Neural crest cell (in vitro differentiated cells): ENCODE data around the gene DOCK3. TPM values are rescaled to one million over a fixed set of nuclear protein-coding genes. Genes with fewer than 3 reads are reported as not detected.

Experiments
- DNase-seq: peaks from one replicate; pipeline ENCODE4 v3.0.0; 2021; ENCODE audit warnings: low read depth, mixed read lengths, low spot score
- H3K27ac Mint-ChIP-seq: one replicate; pipeline ENCODE4 v1.8.0; 2021; ENCODE audit warnings: mild to moderate bottlenecking, mixed read lengths; ENCODE audit not compliant: unreplicated experiment
- H3K27me3 Mint-ChIP-seq: 2 replicates; pipeline ENCODE4 v1.8.0; 2021; ENCODE audit warnings: low read depth, mild to moderate bottlenecking, mixed read lengths
- H3K36me3 Mint-ChIP-seq: 2 replicates; pipeline ENCODE4 v1.8.0; 2021; ENCODE audit warnings: low read depth, mild to moderate bottlenecking, mixed read lengths
- H3K4me1 Mint-ChIP-seq: 2 replicates; pipeline ENCODE4 v1.8.0; 2021; ENCODE audit warnings: mixed read lengths
- H3K4me3 Mint-ChIP-seq: one replicate; pipeline ENCODE4 v1.8.0; 2021; ENCODE audit warnings: mild to moderate bottlenecking, mixed read lengths
- H3K9me3 Mint-ChIP-seq: 2 replicates; pipeline ENCODE4 v1.8.0; 2021; ENCODE audit warnings: mixed read lengths
- total RNA-seq: library from RNA; stranded (reverse); gene quantifications from 2 replicates; pipeline ENCODE4 v1.2.1, GENCODE V29; 2021
- TF ChIP-seq, protein P1 (sequence below): fragments of 200-600 bp; sonication (generic); conservative IDR thresholded peaks from 2 replicates; pipeline ENCODE4 v1.5.0; 2021; ENCODE audit warnings: antibody characterized with exemption, mild to moderate bottlenecking

Gene DOCK3
- total RNA-seq, 1 donor from 2014 or later = 5.0 TPM

- TF ChIP-seq, protein P1, sequence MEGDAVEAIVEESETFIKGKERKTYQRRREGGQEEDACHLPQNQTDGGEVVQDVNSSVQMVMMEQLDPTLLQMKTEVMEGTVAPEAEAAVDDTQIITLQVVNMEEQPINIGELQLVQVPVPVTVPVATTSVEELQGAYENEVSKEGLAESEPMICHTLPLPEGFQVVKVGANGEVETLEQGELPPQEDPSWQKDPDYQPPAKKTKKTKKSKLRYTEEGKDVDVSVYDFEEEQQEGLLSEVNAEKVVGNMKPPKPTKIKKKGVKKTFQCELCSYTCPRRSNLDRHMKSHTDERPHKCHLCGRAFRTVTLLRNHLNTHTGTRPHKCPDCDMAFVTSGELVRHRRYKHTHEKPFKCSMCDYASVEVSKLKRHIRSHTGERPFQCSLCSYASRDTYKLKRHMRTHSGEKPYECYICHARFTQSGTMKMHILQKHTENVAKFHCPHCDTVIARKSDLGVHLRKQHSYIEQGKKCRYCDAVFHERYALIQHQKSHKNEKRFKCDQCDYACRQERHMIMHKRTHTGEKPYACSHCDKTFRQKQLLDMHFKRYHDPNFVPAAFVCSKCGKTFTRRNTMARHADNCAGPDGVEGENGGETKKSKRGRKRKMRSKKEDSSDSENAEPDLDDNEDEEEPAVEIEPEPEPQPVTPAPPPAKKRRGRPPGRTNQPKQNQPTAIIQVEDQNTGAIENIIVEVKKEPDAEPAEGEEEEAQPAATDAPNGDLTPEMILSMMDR = no peak
- peaks cover 6% of the 10 kb centered on the region for H3K36me3 Mint-ChIP-seq
- DNase-seq = no peak
- H3K27me3 Mint-ChIP-seq = no peaks in the 10 kb centered on the region
- H3K4me3 Mint-ChIP-seq = no peak overlapping the region
- no peaks in the 10 kb centered on the region for H3K4me1 Mint-ChIP-seq
- peaks cover 3% of the 10 kb centered on the region for H3K9me3 Mint-ChIP-seq
- no peak overlapping the region for H3K27ac Mint-ChIP-seq
These were observed 541.6 kb downstream of the DOCK3 start for GRCh38 chr3:51216291-51216690.

- no peak for DNase-seq
- Mint-ChIP-seq H3K9me3 (no peaks in the 10 kb centered on the region), H3K4me1 (no peaks in the 10 kb centered on the region), H3K27me3 (no peaks in the 10 kb centered on the region), H3K27ac (peak overlapping the region; percentile 75), H3K36me3 (no peaks in the 10 kb centered on the region), H3K4me3 (no peak overlapping the region)
- TF ChIP-seq, protein P1 = no peak
These were observed 547.2 kb downstream of the DOCK3 start for GRCh38 chr3:51221959-51222358.

DNA sequence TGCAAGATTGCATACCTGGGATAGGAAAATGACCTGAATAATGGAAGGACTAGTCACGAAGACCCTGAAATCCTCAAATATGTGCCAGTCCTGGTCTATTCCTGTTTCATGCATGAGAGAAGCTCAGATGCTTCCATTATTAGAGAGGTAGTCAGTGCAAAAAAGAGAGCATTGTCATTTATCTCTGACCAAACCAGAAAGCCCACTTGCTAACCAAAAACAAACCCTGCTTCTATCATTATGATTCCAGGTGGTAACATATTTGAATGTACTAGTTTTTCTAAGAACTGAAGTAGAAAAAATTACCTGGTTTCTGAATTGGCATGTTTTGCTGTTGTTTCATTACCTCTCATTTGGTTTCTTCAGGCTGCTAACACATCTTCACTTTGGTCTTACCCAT, 549.6 kb downstream of the DOCK3 start:
- H3K27me3 Mint-ChIP-seq = no peaks in the 10 kb centered on the region
- TF ChIP-seq, protein P1 = no peak
- no peaks in the 10 kb centered on the region for H3K9me3 Mint-ChIP-seq
- peaks cover 2% of the 10 kb centered on the region for H3K36me3 Mint-ChIP-seq
- no peak overlapping the region for H3K27ac Mint-ChIP-seq
- no peak overlapping the region for H3K4me3 Mint-ChIP-seq
- H3K4me1 Mint-ChIP-seq = no peaks in the 10 kb centered on the region
- DNase-seq = no peak

GRCh38 chr3:51224843-51225242, 550.1 kb downstream of the DOCK3 start:
- H3K27ac Mint-ChIP-seq = no peak overlapping the region
- no peak for DNase-seq
- no peaks in the 10 kb centered on the region for H3K4me1 Mint-ChIP-seq
- TF ChIP-seq, protein P1 = no peak
- peaks cover 2% of the 10 kb centered on the region for H3K36me3 Mint-ChIP-seq
- no peak overlapping the region for H3K4me3 Mint-ChIP-seq
- H3K27me3 Mint-ChIP-seq = no peaks in the 10 kb centered on the region
- no peaks in the 10 kb centered on the region for H3K9me3 Mint-ChIP-seq

GRCh38 chr3:51242939-51243338, 568.2 kb downstream of the DOCK3 start:
- H3K36me3 Mint-ChIP-seq = peaks cover 25% of the 10 kb centered on the region
- H3K4me3 Mint-ChIP-seq = no peak overlapping the region
- H3K4me1 Mint-ChIP-seq = no peaks in the 10 kb centered on the region
- H3K27ac Mint-ChIP-seq = no peak overlapping the region
- peaks cover 21% of the 10 kb centered on the region for H3K9me3 Mint-ChIP-seq
- TF ChIP-seq, protein P1 = no peak
- no peak for DNase-seq
- no peaks in the 10 kb centered on the region for H3K27me3 Mint-ChIP-seq

DNA sequence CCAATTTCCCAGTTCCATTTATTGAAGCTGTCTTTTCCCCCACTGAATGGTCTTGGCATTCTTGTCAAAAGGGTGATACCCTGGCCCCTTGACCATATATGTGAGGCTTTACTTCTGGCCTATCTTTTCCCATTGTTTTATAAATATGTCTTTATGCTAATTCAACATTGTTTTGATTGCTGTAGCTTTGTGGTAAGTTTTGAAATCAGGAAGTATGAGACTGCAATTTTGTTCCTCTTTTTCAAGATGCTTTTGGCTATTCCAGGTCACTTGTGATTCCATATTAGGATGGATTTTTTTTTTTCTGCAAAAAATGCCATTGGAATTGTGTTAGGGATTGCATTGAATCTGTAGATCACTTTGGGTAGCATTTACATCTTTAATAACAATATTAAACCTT, 569.2 kb downstream of the DOCK3 start:
- H3K4me3 Mint-ChIP-seq = no peak overlapping the region
- no peak overlapping the region for H3K27ac Mint-ChIP-seq
- peaks cover 22% of the 10 kb centered on the region for H3K36me3 Mint-ChIP-seq
- peaks cover 21% of the 10 kb centered on the region for H3K9me3 Mint-ChIP-seq
- H3K4me1 Mint-ChIP-seq = no peaks in the 10 kb centered on the region
- H3K27me3 Mint-ChIP-seq = no peaks in the 10 kb centered on the region
- TF ChIP-seq, protein P1 = no peak
- no peak for DNase-seq
